Dedifferentiated amniotic fluid mesenchymal stem cell (primary cell): ENCODE measurements around the gene SVIL.

ENCODE experiments used
- DNase-seq: peaks from one replicate; pipeline ENCODE4 v3.0.0-alpha.2; 2016; ENCODE audit errors: extremely low spot score

The SVIL gene

DNA sequence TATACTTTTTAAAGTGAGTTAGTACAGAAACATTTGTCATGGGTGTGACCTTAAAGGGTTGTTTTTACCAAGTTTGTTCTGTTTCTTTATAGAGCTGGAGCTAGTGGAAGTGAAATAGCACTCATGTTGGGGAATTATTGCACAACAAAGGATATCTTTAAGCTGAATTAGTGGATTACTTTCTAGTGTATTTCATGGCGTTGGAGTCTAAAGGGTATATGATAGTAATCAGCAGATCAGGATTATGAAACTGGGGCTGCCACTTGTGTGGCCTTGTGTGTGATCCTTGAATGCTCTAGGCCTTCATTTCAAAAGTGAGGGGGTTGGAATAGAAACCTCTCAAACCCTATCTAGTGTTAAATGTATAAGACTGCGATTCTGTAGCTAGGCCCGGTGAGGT, 222.3 kb downstream of the SVIL start:
- DNase-seq, result no peak

DNA sequence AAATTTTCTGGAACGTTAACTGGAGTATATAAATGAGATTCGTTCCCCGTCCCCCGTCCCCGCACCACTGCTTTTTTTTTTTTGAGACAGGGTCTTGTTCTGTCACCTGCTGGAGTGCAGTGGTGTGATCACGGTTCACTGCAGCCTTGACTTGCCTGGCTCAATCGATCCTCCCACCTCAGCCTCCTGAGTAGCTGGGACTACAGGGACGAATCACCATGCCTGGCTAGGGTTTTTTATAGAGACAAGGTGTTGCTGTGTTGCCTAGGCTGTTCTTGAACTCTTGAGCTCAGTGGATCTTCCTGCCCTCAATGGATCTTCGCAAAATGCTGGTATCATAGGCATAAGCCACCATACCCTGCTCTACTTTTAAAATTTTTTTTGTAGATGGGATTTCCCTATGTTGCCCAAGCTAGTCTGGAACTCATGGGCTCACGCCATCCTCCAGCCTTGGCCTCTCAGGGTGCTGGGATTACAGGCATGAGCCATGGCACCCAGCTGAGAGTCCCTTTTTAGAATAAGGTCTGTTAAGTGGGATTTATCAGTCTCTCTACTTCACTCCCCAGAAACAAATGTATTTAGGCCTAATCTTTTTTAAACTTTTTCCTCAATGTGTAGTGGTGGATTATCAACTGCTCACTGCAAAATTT, 223.0 kb downstream of the SVIL start:
- DNase-seq, result no peak

DNA sequence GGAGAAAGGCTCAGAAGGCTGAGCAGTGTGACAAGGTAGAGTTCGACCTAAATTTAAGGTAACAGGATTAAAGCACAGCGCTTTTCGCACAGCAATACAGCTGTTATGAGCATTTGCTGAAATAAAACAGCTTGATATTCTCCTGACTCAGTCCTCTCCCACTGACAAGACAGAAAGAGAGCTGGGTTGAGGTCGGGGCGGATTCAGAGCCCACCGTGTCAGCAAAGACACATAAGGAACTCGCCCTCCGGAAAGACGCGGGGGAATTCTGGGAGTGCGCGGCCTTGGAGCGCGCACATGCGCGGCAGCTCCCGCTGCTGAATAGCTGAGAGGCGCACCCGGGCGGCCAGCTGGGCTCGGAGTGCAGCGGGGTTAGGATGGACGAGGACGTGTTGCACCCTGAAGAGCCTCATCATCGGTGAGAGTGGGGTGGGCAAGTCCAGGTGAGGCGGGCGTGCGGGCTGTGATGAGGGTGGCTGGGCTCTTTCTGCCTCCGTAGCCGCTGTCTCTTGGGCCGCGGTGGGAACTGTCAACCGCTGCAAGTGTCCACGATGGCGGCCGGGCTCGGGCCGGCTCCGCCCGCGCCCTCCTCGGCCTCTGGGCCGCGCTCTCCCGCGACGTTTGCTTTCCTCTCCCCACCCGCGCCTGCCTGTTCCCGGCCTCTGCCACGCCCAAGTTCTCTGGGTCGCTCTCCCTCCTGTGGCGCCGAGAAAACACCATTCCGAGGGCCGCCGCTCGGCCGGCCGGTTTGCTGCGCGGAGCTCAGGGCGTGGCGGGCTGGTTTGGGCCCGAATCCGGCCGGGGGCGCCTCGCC, 225.3 kb downstream of the SVIL start:
- peak; percentile 45 for DNase-seq

DNA sequence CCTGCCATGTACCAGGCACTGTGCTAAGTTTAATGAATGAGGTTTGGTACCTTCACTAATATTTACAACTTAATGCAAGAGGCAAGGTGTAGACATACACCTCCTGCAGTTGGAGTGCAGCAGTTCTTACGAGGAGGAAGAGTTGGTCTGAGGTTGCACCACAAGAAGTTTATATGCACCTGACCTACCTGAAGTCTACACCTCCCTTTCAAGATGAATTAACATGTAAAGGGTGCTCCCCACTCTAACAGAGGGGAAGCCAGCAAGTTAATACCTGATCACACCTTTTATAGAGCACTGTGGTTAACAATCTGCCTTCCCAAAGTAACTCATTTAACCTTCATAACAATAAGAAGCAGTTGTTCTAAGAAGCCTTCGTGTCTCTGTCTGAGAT, 225.9 kb downstream of the SVIL start:
- DNase-seq, result no peak
